Prostate gland (tissue), 2 donors: ENCODE results near the gene DCX.

ENCODE experiments used
- POLR2A ChIP-seq: fragments of 450-650 bp; IDR thresholded peaks from one replicate; pipeline ENCODE4 v1.6.1; 2016; ENCODE audit warnings: antibody characterized with exemption, mild to moderate bottlenecking
- POLR2AphosphoS5 ChIP-seq: sonication (generic); formaldehyde crosslinking; IDR thresholded peaks from one replicate; pipeline ENCODE4 v1.6.1; 2017; ENCODE audit warnings: antibody characterized with exemption
- TF ChIP-seq, protein P1 (sequence below), 4 experiments: fragments of 200-600 bp in 2 of 4; fragments of 450-650 bp in 2 of 4; sonication (generic) in 2 of 4; IDR thresholded peaks; 1 replicate in 3 of 4; 2 replicates in 1 of 4; pipeline ENCODE4 v1.5.1; 2016 to 2019; ENCODE audit warnings: antibody characterized with exemption in 4 of 4, mild to moderate bottlenecking in 2 of 4, moderate library complexity in 2 of 4

DNA sequence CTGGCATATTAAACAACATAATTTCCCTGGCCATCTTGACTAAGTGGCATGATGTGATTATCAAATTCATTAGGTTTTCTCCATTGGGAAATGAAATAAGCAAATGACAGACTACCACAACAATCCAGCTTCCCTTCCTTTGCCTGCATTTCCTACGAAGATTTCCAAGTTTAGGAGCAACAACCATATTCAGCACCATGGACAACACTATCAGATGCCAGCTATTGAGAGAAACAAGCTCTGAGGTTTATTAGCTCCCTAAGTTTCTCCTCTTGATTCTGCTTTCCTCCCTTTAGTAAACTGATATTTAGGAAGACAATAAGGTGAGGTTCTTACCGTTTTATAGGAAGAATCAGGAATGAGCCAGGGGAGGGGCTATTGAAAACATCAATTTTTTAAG lies 36.2 kb downstream of the DCX start:
- TF ChIP-seq, protein P1, sequence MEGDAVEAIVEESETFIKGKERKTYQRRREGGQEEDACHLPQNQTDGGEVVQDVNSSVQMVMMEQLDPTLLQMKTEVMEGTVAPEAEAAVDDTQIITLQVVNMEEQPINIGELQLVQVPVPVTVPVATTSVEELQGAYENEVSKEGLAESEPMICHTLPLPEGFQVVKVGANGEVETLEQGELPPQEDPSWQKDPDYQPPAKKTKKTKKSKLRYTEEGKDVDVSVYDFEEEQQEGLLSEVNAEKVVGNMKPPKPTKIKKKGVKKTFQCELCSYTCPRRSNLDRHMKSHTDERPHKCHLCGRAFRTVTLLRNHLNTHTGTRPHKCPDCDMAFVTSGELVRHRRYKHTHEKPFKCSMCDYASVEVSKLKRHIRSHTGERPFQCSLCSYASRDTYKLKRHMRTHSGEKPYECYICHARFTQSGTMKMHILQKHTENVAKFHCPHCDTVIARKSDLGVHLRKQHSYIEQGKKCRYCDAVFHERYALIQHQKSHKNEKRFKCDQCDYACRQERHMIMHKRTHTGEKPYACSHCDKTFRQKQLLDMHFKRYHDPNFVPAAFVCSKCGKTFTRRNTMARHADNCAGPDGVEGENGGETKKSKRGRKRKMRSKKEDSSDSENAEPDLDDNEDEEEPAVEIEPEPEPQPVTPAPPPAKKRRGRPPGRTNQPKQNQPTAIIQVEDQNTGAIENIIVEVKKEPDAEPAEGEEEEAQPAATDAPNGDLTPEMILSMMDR (IDR thresholded peaks at IDR 0.05), result no peak
- TF ChIP-seq POLR2A, result no peak
- TF ChIP-seq POLR2AphosphoS5, result no peak
